K562 (cell line): ENCODE data around the gene PRSS22. TPM values are rescaled to one million over a fixed set of nuclear protein-coding genes. Genes with fewer than 3 reads are reported as not detected.

Experiments
- ATAC-seq: fragments of 200-7000 bp; cut with Tn5 transposase; 3 replicates; pipeline ENCODE4 v1.9.1; 2020; ENCODE audit warnings: moderate library complexity
- BruUV-seq: library from RNA; stranded (reverse); fragments of 400-500 nt; replicated peaks from 2 replicates; lab custom pipeline; 2021; lab: Mats Ljungman, UMichigan
- CTCF ChIA-PET: fragments of 300-600 bp; formaldehyde crosslinking; extraction: SDS; loops from one replicate; lab custom pipeline; 2021; ENCODE audit warnings: low intra/inter-chr PET ratio; lab: Yijun Ruan, JAX
- POLR2A ChIA-PET: fragments of 300-600, 350-650 bp; sonication (Branson Sonifier 250); formaldehyde crosslinking; extraction: SDS; loops from one replicate; lab custom pipeline; 2021; ENCODE audit warnings: antibody characterized with exemption, inconsistent platforms; lab: Yijun Ruan, JAX
- DNase-seq, 4 experiments: peaks; one replicate each; pipeline versions ENCODE4 v3.0.0 to v3.0.0-alpha.2; 2011 to 2018; ENCODE audit warnings: low spot score in 3 of 4, mixed read lengths in 3 of 4; ENCODE audit errors: extremely low read depth in 1 of 4
- FAIRE-seq: peaks from 2 replicates; lab custom pipeline; 2011; peaks lifted over from hg19 to GRCh38; lab: Jason Lieb, UNC
- H2AFZ ChIP-seq: 2 replicates; pipeline ENCODE4 v1.6.0; 2011; ENCODE audit warnings: low read depth, low read length, control low read depth, inconsistent platforms
- H3K27ac ChIP-seq: fragments of 200-600 bp; 3 replicates; pipeline ENCODE4 v1.8.0; 2011; ENCODE audit warnings: low read depth, mild to moderate bottlenecking, control low read depth, inconsistent platforms, low read length, moderate library complexity, mixed read lengths; ENCODE audit errors: extremely low read depth
- H3K27me3 ChIP-seq, 2 experiments: fragments of 300-600 bp in 1 of 2; 2 replicates in 1 of 2; 3 replicates in 1 of 2; pipeline versions ENCODE4 v1.6.0 to v1.8.0; 2011; ENCODE audit warnings: inconsistent platforms in 2 of 2, low read length in 2 of 2, mild to moderate bottlenecking in 1 of 2, mixed read lengths in 1 of 2, moderate library complexity in 1 of 2; ENCODE audit not compliant: control insufficient read depth in 2 of 2, insufficient read depth in 2 of 2
- H3K36me3 ChIP-seq: fragments of 300-600 bp; 3 replicates; pipeline ENCODE4 v1.8.0; 2011; ENCODE audit warnings: mild to moderate bottlenecking, low read length, inconsistent platforms; ENCODE audit not compliant: control insufficient read depth, insufficient read depth
- H3K4me1 ChIP-seq, 2 experiments: fragments of 200-600 bp in 1 of 2; replicated peaks in 1 of 2; 2 replicates in 1 of 2; 3 replicates in 1 of 2; pipeline versions ENCODE4 v1.5.1 to v1.8.0; 2011; ENCODE audit warnings: inconsistent platforms in 2 of 2, low read length in 2 of 2, mild to moderate bottlenecking in 1 of 2, mixed read lengths in 1 of 2, moderate library complexity in 1 of 2; ENCODE audit not compliant: control insufficient read depth in 2 of 2, insufficient read depth in 2 of 2
- H3K4me2 ChIP-seq: 2 replicates; pipeline ENCODE4 v1.6.1; 2011; ENCODE audit warnings: low read length, control low read depth, inconsistent platforms, mixed read lengths; ENCODE audit not compliant: insufficient read depth
- H3K4me3 ChIP-seq: fragments of 200-600 bp; sonication (generic), shearing (Covaris generic); 2 replicates; pipeline ENCODE4 v1.5.1; 2016; ENCODE audit warnings: control low read depth, inconsistent platforms
- H3K79me2 ChIP-seq: fragments of 200-600 bp; 3 replicates; pipeline ENCODE4 v1.8.0; 2011; ENCODE audit warnings: low read length, inconsistent platforms; ENCODE audit not compliant: control insufficient read depth, insufficient read depth
- H3K9ac ChIP-seq, 2 experiments: 2 replicates each; pipeline versions ENCODE4 v1.6.0 to v1.6.1; 2011; ENCODE audit warnings: low read depth in 2 of 2, low read length in 2 of 2, control low read depth in 1 of 2, inconsistent platforms in 1 of 2, mild to moderate bottlenecking in 1 of 2, mixed read lengths in 1 of 2; ENCODE audit not compliant: insufficient read depth in 1 of 2
- H3K9me1 ChIP-seq: one replicate; pipeline ENCODE4 v1.6.0; 2011; ENCODE audit warnings: inconsistent platforms, mild to moderate bottlenecking, low read length, moderate library complexity; ENCODE audit not compliant: control insufficient read depth, insufficient read depth
- H3K9me3 ChIP-seq: replicated peaks from 2 replicates; pipeline ENCODE4 v1.5.1; 2011; ENCODE audit warnings: low read depth, low read length, inconsistent platforms; ENCODE audit not compliant: control insufficient read depth, insufficient read depth
- H4K20me1 ChIP-seq: replicated peaks from 2 replicates; pipeline ENCODE4 v1.6.1; 2011; ENCODE audit warnings: low read length, inconsistent platforms, mixed read lengths; ENCODE audit not compliant: control insufficient read depth, insufficient read depth
- ARHGAP35 ChIP-seq: fragments of 450-650 bp; IDR thresholded peaks from 2 replicates; pipeline ENCODE4 v1.6.1; 2018; ENCODE audit not compliant: partially characterized antibody
- HNRNPLL ChIP-seq: fragments of 200-400 bp; formaldehyde crosslinking; IDR thresholded peaks from 2 replicates; pipeline ENCODE4 v1.6.1; 2017; ENCODE audit warnings: low read length, low read depth, mild to moderate bottlenecking; ENCODE audit not compliant: poor library complexity, severe bottlenecking
- JUNB ChIP-seq: fragments of 450-650 bp; formaldehyde crosslinking; conservative IDR thresholded peaks from 2 replicates; pipeline ENCODE4 v1.4.0; 2020; ENCODE audit warnings: mild to moderate bottlenecking
- SRF ChIP-seq, 2 experiments: fragments of 250-450, 450-650 bp in 1 of 2; sonication (Bioruptor Pico) in 1 of 2; sonication (generic) in 1 of 2; formaldehyde crosslinking; IDR thresholded peaks; 2 replicates each; pipeline versions ENCODE4 v1.5.0 to v1.5.1; 2020 to 2022; ENCODE audit warnings: mild to moderate bottlenecking in 1 of 2, missing genetic modification reagents in 1 of 2
- SRSF1 ChIP-seq: fragments of 200-400 bp; formaldehyde crosslinking; IDR thresholded peaks from 2 replicates; pipeline ENCODE4 v1.6.1; 2017; ENCODE audit warnings: mild to moderate bottlenecking, low read depth, low read length, moderate library complexity
- TRIM24 ChIP-seq, 2 experiments: fragments of 450-650 bp; IDR thresholded peaks; 2 replicates each; pipeline ENCODE4 v1.6.1; 2016
- TRIM28 ChIP-seq: fragments of 450-650 bp; IDR thresholded peaks from 2 replicates; pipeline ENCODE4 v1.6.1; 2017
- XRCC5 ChIP-seq: fragments of 200-400 bp; formaldehyde crosslinking; IDR thresholded peaks from 2 replicates; pipeline ENCODE4 v1.6.1; 2017; ENCODE audit warnings: low read depth, mild to moderate bottlenecking, low read length
- ZBTB7A ChIP-seq: IDR thresholded peaks from 2 replicates; pipeline ENCODE4 v1.6.1; 2011; ENCODE audit warnings: low read depth, mild to moderate bottlenecking, low read length, moderate library complexity, borderline replicate concordance; ENCODE audit not compliant: control insufficient read depth
- ZFP36 ChIP-seq: fragments of 150-350 bp; IDR thresholded peaks from 2 replicates; pipeline ENCODE4 v1.6.1; 2018; ENCODE audit warnings: low read length, low read depth; ENCODE audit not compliant: partially characterized antibody
- WGBS: fragments of 100-300 bp; shearing (Covaris generic); methylation state at CpG from one replicate; pipeline ENCODE4 v1.1.6; 2016; ENCODE audit warnings: low coverage, mixed read lengths; ENCODE audit not compliant: insufficient coverage; ENCODE audit errors: missing lambda C conversion rate; 5-methylcytosine and 5-hydroxymethylcytosine counted together
- in situ Hi-C: fragments of 300-500 bp; cut with MboI; formaldehyde crosslinking; loops from 4 replicates; pipeline ENCODE4 v1.15.0; 2018; ENCODE audit warnings: inconsistent platforms, mixed read lengths
- intact Hi-C: fragments of 100-400 bp; cut with micrococcal nuclease; formaldehyde crosslinking; loops from 2 replicates; pipeline ENCODE4 v1.14.2; 2022
- polyA plus RNA-seq, 8 experiments: library from polyadenylated mRNA; depleted of rRNA in 4 of 8; stranded (reverse) in 5 of 8; unstranded in 3 of 8; fragments of >200 nt; fragmentation: Nextera tagmentation in 2 of 8; fragmentation: Illumina TruSeq in 1 of 8; extraction: Ambion mirVana in 2 of 8; extraction: Trizol in 1 of 8; gene quantifications; 2 replicates each; pipeline versions ENCODE4 v1.2.1 to v1.2.3, GENCODE V29; 2011 to 2014; ENCODE audit warnings: inconsistent platforms in 1 of 8, missing spikeins in 1 of 8
- total RNA-seq, 7 experiments: library from RNA; depleted of rRNA in 6 of 7; stranded (reverse); fragments of >200 nt in 6 of 7; fragmentation: Illumina TruSeq in 2 of 7; extraction: Trizol in 2 of 7; gene quantifications; 2 replicates each; pipeline versions ENCODE4 v1.2.1 to v1.2.3, GENCODE V29; 2011 to 2021; ENCODE audit warnings: low replicate concordance in 1 of 7
- TF ChIP-seq, protein P1 (sequence below), 2 experiments: fragments of 450-650 bp in 1 of 2; sonication (generic) in 1 of 2; formaldehyde crosslinking; conservative IDR thresholded peaks; 2 replicates each; pipeline versions ENCODE4 v1.4.0 to v1.8.1; 2020 to 2022; ENCODE audit warnings: mild to moderate bottlenecking in 1 of 2, missing genetic modification reagents in 1 of 2

Gene PRSS22
- total and polyA plus RNA-seq, 9 of the 15 experiments (the other 6 are each of a cell fraction or from before 2014, with no cell fraction given), result 0.13 to 0.42 TPM; not detected in 7

DNA sequence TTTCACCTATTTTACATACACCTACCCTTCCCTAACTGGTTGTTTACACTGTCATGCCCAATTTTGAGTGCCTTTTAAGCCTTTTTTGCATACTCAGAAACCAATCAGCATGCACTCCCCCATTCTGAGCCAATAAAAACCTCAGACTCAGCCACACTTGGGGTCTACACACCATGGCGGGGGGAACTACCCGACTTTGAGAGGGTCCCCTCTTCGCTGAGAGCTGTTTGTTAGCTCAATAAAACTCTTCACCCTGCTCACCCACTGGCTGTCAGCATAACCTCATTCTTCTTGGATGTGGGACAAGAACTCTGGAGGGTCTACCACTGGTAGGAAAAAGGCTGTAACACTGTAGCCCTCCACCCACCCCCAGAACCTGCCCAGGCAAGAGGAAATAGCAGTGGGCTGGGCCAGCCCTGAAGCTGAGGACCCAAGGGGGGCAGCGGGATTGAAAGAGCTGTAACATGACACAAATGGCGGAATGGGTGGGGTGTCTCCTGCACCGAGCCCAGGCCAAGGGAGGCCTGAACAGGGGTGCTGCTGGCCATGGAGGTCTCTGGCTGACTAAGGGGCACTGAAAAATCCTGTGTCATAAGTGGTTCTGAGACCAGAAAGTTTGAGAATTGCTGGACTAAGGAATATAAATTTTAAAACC lies 22.0 kb upstream of the PRSS22 start:
- DNase-seq (no peak), ATAC-seq (no peak), FAIRE-seq (no peak)
- Histone ChIP-seq H3K4me3 (no peak overlapping the region), H3K9me3 (peaks cover 6% of the 10 kb centered on the region), H4K20me1 (no peaks in the 10 kb centered on the region), H3K4me1 (peaks cover 0 to 29% of the 10 kb centered on the region in 2 experiments; a peak in 3 of 5 replicates), H3K27me3 (no peaks in the 10 kb centered on the region), H3K9me1 (no peaks in the 10 kb centered on the region), H3K36me3 (no peaks in the 10 kb centered on the region), H3K27ac (no peak overlapping the region), H3K4me2 (no peak overlapping the region), H3K79me2 (peaks cover 6% of the 10 kb centered on the region; the same call in 2 of the 3 replicates), H3K9ac (no peak overlapping the region), H2AFZ (no peak overlapping the region)
- POLR2A ChIA-PET, result interaction anchor here (0.6 to 1.6 kb wide), 3 partner anchors 11 to 27 kb away, joined by 3 to 5 read pairs (median 3); no protein-coding TSS in a partner anchor
- in situ Hi-C loops, result no loop called here
- CTCF ChIA-PET, result no interaction called here
- 41% methylated on average over 6 of the region's 6 CpGs for WGBS
- BruUV-seq, result no TSS peak
- intact Hi-C loops, result no loop called here
- TF ChIP-seq ZBTB7A (0 out of 2 replicates have a peak, but pooled peaks have one; percentile 51), SRF (CRISPR knock-in tag; IDR thresholded peaks at IDR 0.05) (no peak), ARHGAP35 (no peak), JUNB (CRISPR knock-in tag) (no peak), TRIM28 (peak; percentile 82; the same call in 1 of the 2 replicates), XRCC5 (no peak), ZFP36 (peak; percentile 14), TRIM24 (IDR thresholded peaks at IDR 0.05) (0 out of 4 replicates have a peak, but pooled peaks of 1 of the 2 experiments have one; percentile 25), SRSF1 (no peak), HNRNPLL (no peak)
- TF ChIP-seq, protein P1, sequence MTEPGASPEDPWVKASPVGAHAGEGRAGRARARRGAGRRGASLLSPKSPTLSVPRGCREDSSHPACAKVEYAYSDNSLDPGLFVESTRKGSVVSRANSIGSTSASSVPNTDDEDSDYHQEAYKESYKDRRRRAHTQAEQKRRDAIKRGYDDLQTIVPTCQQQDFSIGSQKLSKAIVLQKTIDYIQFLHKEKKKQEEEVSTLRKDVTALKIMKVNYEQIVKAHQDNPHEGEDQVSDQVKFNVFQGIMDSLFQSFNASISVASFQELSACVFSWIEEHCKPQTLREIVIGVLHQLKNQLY (CRISPR knock-in tag; conservative IDR thresholded peaks at IDR 0.05), result no peak
